ENCODE measurements around the gene HS6ST3. TPM values are rescaled to one million over a fixed set of nuclear protein-coding genes. Genes with fewer than 3 reads are reported as not detected.
A peak's percentile ranks its signal among the peaks of the same experiment; 100 is the strongest.

The HS6ST3 gene
- total and polyA plus RNA-seq, 2 of the 13 experiments (the other 11 are each of a cell fraction or from before 2014, with no cell fraction given) = not detected

GRCh38 chr13:96053003-96053703 lies 36.8 kb upstream of the HS6ST3 start, which contains the start of gene UGGT2 (continued):
- TF ChIP-seq STAT6 (CRISPR knock-in tag; IDR thresholded peaks at IDR 0.05; ENCODE audit: borderline replicate concordance) = peak; percentile 43; the same call in 1 of the 2 replicates
- TF ChIP-seq ZNF792 (CRISPR knock-in tag; IDR thresholded peaks at IDR 0.05) = peak; percentile 93
- TF ChIP-seq YY1 (IDR thresholded peaks at IDR 0.05; ENCODE audit: insufficient read depth, insufficient replicate concordance, low read depth, low read length) = peak; percentile 73
- TF ChIP-seq NFKBIZ (CRISPR knock-in tag; IDR thresholded peaks at IDR 0.05) = peak; percentile 17
- peak; percentile 60 for TF ChIP-seq SALL2 (CRISPR knock-in tag; IDR thresholded peaks at IDR 0.05)
- peak; percentile 59; the same call in 1 of the 2 replicates for TF ChIP-seq ZNF784 (CRISPR knock-in tag; IDR thresholded peaks at IDR 0.05; ENCODE audit: borderline replicate concordance)
- peak; percentile 54; the same call in 1 of the 2 replicates for TF ChIP-seq ZNF709 (CRISPR knock-in tag; IDR thresholded peaks at IDR 0.05)
- peak; percentile 54; the same call in 1 of the 2 replicates for TF ChIP-seq ZSCAN5A (CRISPR knock-in tag; IDR thresholded peaks at IDR 0.05; ENCODE audit: borderline replicate concordance)
- peak; percentile 82 for TF ChIP-seq YEATS4 (CRISPR knock-in tag; IDR thresholded peaks at IDR 0.05; ENCODE audit: borderline replicate concordance)
- peak; percentile 44; the same call in 1 of the 2 replicates for TF ChIP-seq NR2C2 (CRISPR knock-in tag; IDR thresholded peaks at IDR 0.05; ENCODE audit: borderline replicate concordance)
- TF ChIP-seq ZFP91 (CRISPR knock-in tag; IDR thresholded peaks at IDR 0.05; ENCODE audit: borderline replicate concordance) = peak; percentile 82; the same call in 1 of the 2 replicates
- TF ChIP-seq ZNF451 (CRISPR knock-in tag; IDR thresholded peaks at IDR 0.05) = 0 out of 2 replicates have a peak, but pooled peaks have one; percentile 72
- TF ChIP-seq ZNF414 (CRISPR knock-in tag; IDR thresholded peaks at IDR 0.05) = peak; percentile 60; the same call in 1 of the 2 replicates
- TF ChIP-seq ZNF292 (CRISPR knock-in tag; IDR thresholded peaks at IDR 0.05; ENCODE audit: borderline replicate concordance, low read depth) = peak; percentile 27; the same call in 1 of the 2 replicates
- TF ChIP-seq ZBTB21 (CRISPR knock-in tag; IDR thresholded peaks at IDR 0.05) = peak; percentile 23; the same call in 1 of the 2 replicates
- peak; percentile 83 for TF ChIP-seq TAF1 (CRISPR knock-in tag; IDR thresholded peaks at IDR 0.05)
- 0 out of 2 replicates have a peak, but pooled peaks have one; percentile 61 for TF ChIP-seq IRF2 (CRISPR knock-in tag; IDR thresholded peaks at IDR 0.05)
- peak; percentile 85 for TF ChIP-seq CBFB (CRISPR knock-in tag; IDR thresholded peaks at IDR 0.05)
- TF ChIP-seq SOX13 (IDR thresholded peaks at IDR 0.05) = no peak
- TF ChIP-seq SOX13 (CRISPR knock-in tag; conservative IDR thresholded peaks at IDR 0.05 in 1 of 2, IDR thresholded peaks at IDR 0.05 in 1 of 2) = peak in 1 of 2 experiments; percentile 11; a peak in 1 of 4 replicates
- peak; percentile 96 for TF ChIP-seq ZNF552 (CRISPR knock-in tag; IDR thresholded peaks at IDR 0.05; ENCODE audit: borderline replicate concordance)
